Neural cell (in vitro differentiated cells): ENCODE results near the gene WNT7A. TPM values are rescaled to one million over a fixed set of nuclear protein-coding genes. Genes with fewer than 3 reads are reported as not detected.

Experiments used
- H2AFZ ChIP-seq: fragments of 200-600, 300-800 bp; sonication (generic), shearing (Covaris generic); 2 replicates; pipeline ENCODE4 v1.6.0; 2014; ENCODE audit warnings: low read depth, mild to moderate bottlenecking, antibody characterized with exemption, low read length, moderate library complexity
- H3F3A ChIP-seq: fragments of 200-600 bp; shearing (Covaris generic); 2 replicates; pipeline ENCODE4 v1.6.1; 2016; ENCODE audit warnings: mild to moderate bottlenecking, moderate library complexity, mixed read lengths, antibody characterized with exemption, low read length; ENCODE audit not compliant: insufficient read depth, poor library complexity, severe bottlenecking
- H3K27ac ChIP-seq: fragments of 200-600, 300-800 bp; sonication (generic), shearing (Covaris generic); 2 replicates; pipeline ENCODE4 v1.5.1; 2014; ENCODE audit warnings: mild to moderate bottlenecking, low read length, moderate library complexity
- H3K27me3 ChIP-seq: fragments of 300-800, 200-600 bp; sonication (generic), shearing (Covaris generic); 2 replicates; pipeline ENCODE4 v1.6.0; 2014; ENCODE audit warnings: mild to moderate bottlenecking, low read depth, low read length, moderate library complexity; ENCODE audit not compliant: insufficient read depth
- H3K36me3 ChIP-seq: fragments of 300-800, 200-600 bp; sonication (generic), shearing (Covaris generic); 2 replicates; pipeline ENCODE4 v1.5.1; 2014; ENCODE audit warnings: mild to moderate bottlenecking, antibody characterized with exemption, low read length, moderate library complexity; ENCODE audit not compliant: insufficient read depth
- H3K4me2 ChIP-seq: fragments of 300-800, 200-600 bp; sonication (generic), shearing (Covaris generic); 2 replicates; pipeline ENCODE4 v1.6.0; 2014; ENCODE audit warnings: mild to moderate bottlenecking, low read length
- H3K4me3 ChIP-seq: fragments of 300-800, 200-600 bp; sonication (generic), shearing (Covaris generic); 2 replicates; pipeline ENCODE4 v1.5.1; 2014; ENCODE audit warnings: mild to moderate bottlenecking, low read length, moderate library complexity
- H3K79me2 ChIP-seq: fragments of 200-600 bp; shearing (Covaris generic); replicated peaks from 2 replicates; pipeline ENCODE4 v1.6.0; 2014; ENCODE audit warnings: mild to moderate bottlenecking, low read length, moderate library complexity; ENCODE audit not compliant: insufficient read depth
- H3K9ac ChIP-seq: fragments of 300-800, 200-600 bp; sonication (generic), shearing (Covaris generic); 2 replicates; pipeline ENCODE4 v1.6.1; 2016; ENCODE audit warnings: mild to moderate bottlenecking, low read length, mixed read lengths
- H3K9me2 ChIP-seq: fragments of 200-600 bp; shearing (Covaris generic); 2 replicates; pipeline ENCODE4 v1.6.1; 2016; ENCODE audit warnings: mild to moderate bottlenecking, low read length, mixed read lengths; ENCODE audit not compliant: insufficient read depth
- H3K9me3 ChIP-seq: fragments of 200-600, 300-800 bp; sonication (generic), shearing (Covaris generic); 2 replicates; pipeline ENCODE4 v1.6.1; 2016; ENCODE audit warnings: mild to moderate bottlenecking, mixed run types, low read length, moderate library complexity, mixed read lengths
- H4K20me1 ChIP-seq: fragments of 200-600 bp; shearing (Covaris generic); 2 replicates; pipeline ENCODE4 v1.6.1; 2016; ENCODE audit warnings: mild to moderate bottlenecking, mixed run types; ENCODE audit not compliant: insufficient read depth
- EP300 ChIP-seq: fragments of 450-650 bp; conservative IDR thresholded peaks from 2 replicates; pipeline ENCODE4 v1.6.1; 2014; ENCODE audit warnings: antibody characterized with exemption, mild to moderate bottlenecking, moderate library complexity; ENCODE audit not compliant: poor library complexity, severe bottlenecking
- EZH2 ChIP-seq: fragments of 200-600, 300-800 bp; shearing (Covaris generic), sonication (generic); IDR thresholded peaks from 2 replicates; pipeline ENCODE4 v1.6.1; 2014; ENCODE audit warnings: antibody characterized with exemption, low read length, borderline replicate concordance, mild to moderate bottlenecking; ENCODE audit not compliant: insufficient read depth, poor library complexity, severe bottlenecking
- MXI1 ChIP-seq: fragments of 450-650 bp; conservative IDR thresholded peaks from 2 replicates; pipeline ENCODE4 v1.6.1; 2014; ENCODE audit warnings: antibody characterized with exemption, mild to moderate bottlenecking; ENCODE audit not compliant: poor library complexity, severe bottlenecking
- POLR2AphosphoS5 ChIP-seq: IDR thresholded peaks from 2 replicates; pipeline ENCODE4 v1.6.1; 2012
- RAD21 ChIP-seq: fragments of 450-650 bp; conservative IDR thresholded peaks from 2 replicates; pipeline ENCODE4 v1.6.1; 2014; ENCODE audit warnings: antibody characterized with exemption, mild to moderate bottlenecking, moderate library complexity
- SMC3 ChIP-seq: fragments of 450-650 bp; conservative IDR thresholded peaks from 2 replicates; pipeline ENCODE4 v1.6.1; 2014; ENCODE audit warnings: antibody characterized with exemption, mild to moderate bottlenecking, moderate library complexity; ENCODE audit not compliant: poor library complexity
- TAF1 ChIP-seq: IDR thresholded peaks from 2 replicates; pipeline ENCODE4 v1.6.1; 2012; ENCODE audit warnings: low read depth
- polyA plus RNA-seq: library from polyadenylated mRNA; depleted of rRNA; stranded (reverse); fragments of >200 nt; gene quantifications from 2 replicates; pipeline ENCODE4 v1.2.3, GENCODE V29; 2014
- TF ChIP-seq, protein P1 (sequence below): IDR thresholded peaks from 2 replicates; pipeline ENCODE4 v1.6.1; 2012; ENCODE audit warnings: borderline replicate concordance
- TF ChIP-seq, protein P2 (sequence below): fragments of 450-650 bp; IDR thresholded peaks from 2 replicates; pipeline ENCODE4 v1.5.1; 2014; ENCODE audit warnings: antibody characterized with exemption, mild to moderate bottlenecking, moderate library complexity; ENCODE audit not compliant: poor library complexity, severe bottlenecking

The WNT7A gene
- polyA plus RNA-seq, 1 donor from 2014 or later = 13.3 TPM

DNA sequence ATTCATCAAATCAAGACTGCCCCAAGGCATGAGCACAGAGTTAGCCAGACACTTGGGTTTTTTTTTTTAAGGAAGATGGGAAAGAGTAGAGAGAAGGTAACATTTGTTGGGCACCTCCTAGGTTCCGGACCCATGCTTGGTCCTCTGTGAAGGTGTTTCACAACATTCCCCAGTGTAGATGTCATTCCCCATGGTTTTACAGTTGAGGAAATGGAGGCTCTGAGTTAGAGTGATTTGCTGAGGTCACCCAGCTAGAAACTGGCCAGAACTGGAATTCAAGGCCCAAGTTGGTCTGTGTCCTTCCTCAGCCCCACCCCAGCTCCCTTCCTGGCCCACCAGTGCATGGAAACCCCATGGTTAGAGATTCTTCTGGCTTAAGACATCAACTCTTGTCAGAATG, 19.9 kb downstream of the WNT7A start:
- H3K9ac ChIP-seq = no peak overlapping the region
- no peaks in the 10 kb centered on the region for H3K9me3 ChIP-seq
- H3K27me3 ChIP-seq = no peaks in the 10 kb centered on the region
- H2AFZ ChIP-seq = no peak overlapping the region
- H3K9me2 ChIP-seq = no peaks in the 10 kb centered on the region
- H3K27ac ChIP-seq = no peak overlapping the region
- no peaks in the 10 kb centered on the region for H3K36me3 ChIP-seq
- no peak for TF ChIP-seq SMC3
- TF ChIP-seq, protein P1, sequence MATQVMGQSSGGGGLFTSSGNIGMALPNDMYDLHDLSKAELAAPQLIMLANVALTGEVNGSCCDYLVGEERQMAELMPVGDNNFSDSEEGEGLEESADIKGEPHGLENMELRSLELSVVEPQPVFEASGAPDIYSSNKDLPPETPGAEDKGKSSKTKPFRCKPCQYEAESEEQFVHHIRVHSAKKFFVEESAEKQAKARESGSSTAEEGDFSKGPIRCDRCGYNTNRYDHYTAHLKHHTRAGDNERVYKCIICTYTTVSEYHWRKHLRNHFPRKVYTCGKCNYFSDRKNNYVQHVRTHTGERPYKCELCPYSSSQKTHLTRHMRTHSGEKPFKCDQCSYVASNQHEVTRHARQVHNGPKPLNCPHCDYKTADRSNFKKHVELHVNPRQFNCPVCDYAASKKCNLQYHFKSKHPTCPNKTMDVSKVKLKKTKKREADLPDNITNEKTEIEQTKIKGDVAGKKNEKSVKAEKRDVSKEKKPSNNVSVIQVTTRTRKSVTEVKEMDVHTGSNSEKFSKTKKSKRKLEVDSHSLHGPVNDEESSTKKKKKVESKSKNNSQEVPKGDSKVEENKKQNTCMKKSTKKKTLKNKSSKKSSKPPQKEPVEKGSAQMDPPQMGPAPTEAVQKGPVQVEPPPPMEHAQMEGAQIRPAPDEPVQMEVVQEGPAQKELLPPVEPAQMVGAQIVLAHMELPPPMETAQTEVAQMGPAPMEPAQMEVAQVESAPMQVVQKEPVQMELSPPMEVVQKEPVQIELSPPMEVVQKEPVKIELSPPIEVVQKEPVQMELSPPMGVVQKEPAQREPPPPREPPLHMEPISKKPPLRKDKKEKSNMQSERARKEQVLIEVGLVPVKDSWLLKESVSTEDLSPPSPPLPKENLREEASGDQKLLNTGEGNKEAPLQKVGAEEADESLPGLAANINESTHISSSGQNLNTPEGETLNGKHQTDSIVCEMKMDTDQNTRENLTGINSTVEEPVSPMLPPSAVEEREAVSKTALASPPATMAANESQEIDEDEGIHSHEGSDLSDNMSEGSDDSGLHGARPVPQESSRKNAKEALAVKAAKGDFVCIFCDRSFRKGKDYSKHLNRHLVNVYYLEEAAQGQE = no peak
- no peak for TF ChIP-seq EZH2
- no peak for TF ChIP-seq POLR2AphosphoS5
- TF ChIP-seq, protein P2, sequence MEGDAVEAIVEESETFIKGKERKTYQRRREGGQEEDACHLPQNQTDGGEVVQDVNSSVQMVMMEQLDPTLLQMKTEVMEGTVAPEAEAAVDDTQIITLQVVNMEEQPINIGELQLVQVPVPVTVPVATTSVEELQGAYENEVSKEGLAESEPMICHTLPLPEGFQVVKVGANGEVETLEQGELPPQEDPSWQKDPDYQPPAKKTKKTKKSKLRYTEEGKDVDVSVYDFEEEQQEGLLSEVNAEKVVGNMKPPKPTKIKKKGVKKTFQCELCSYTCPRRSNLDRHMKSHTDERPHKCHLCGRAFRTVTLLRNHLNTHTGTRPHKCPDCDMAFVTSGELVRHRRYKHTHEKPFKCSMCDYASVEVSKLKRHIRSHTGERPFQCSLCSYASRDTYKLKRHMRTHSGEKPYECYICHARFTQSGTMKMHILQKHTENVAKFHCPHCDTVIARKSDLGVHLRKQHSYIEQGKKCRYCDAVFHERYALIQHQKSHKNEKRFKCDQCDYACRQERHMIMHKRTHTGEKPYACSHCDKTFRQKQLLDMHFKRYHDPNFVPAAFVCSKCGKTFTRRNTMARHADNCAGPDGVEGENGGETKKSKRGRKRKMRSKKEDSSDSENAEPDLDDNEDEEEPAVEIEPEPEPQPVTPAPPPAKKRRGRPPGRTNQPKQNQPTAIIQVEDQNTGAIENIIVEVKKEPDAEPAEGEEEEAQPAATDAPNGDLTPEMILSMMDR = no peak
- no peak for TF ChIP-seq TAF1
- TF ChIP-seq MXI1 = no peak
- no peak for TF ChIP-seq EP300
- TF ChIP-seq RAD21 = no peak
- no peak overlapping the region for H3K4me3 ChIP-seq
- no peaks in the 10 kb centered on the region for H4K20me1 ChIP-seq
- no peaks in the 10 kb centered on the region for H3K79me2 ChIP-seq
- no peaks in the 10 kb centered on the region for H3F3A ChIP-seq
- H3K4me2 ChIP-seq = no peak overlapping the region

DNA sequence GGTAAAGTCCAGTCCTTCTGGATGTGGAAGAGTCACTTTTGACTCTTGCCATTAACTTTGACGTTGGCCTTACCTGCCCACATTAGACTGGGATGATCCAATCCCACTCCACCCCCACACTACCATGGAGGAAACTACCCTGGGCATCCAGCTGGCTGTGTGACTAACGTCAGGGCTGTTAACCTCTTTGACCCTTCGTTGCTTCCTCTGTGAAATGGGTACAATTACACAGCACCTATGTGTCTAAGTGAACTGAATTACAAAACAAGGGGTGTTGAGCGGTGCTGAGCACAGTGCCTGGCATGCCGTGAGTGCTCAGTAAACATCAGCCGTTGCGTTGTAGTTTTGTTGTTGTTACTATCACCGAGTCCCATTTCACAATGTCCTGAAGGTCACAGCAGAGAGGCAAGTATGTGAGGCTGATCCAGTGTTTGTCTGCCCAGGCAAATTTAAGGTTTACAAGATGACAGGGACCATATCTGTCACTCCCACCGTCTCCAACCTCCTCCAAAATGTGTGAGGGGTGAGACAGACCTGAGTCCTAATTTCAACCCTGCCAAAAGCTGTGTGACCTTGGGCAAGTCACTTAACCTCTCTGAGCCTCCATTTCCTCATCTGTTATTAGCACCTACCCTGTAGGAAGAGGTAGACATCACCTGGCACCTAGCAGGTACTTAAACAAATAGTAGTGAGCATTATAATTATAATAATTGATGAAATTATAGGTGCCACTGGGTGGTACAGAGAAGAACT, 20.9 kb downstream of the WNT7A start:
- Histone ChIP-seq H4K20me1 (no peaks in the 10 kb centered on the region), H3K4me2 (no peak overlapping the region), H3K9me3 (no peaks in the 10 kb centered on the region), H3K9me2 (no peaks in the 10 kb centered on the region), H3K36me3 (no peaks in the 10 kb centered on the region), H3K9ac (no peak overlapping the region), H2AFZ (no peak overlapping the region), H3F3A (no peaks in the 10 kb centered on the region), H3K27ac (no peak overlapping the region), H3K27me3 (no peaks in the 10 kb centered on the region), H3K79me2 (no peaks in the 10 kb centered on the region), H3K4me3 (no peak overlapping the region)
- TF ChIP-seq POLR2AphosphoS5 = no peak
- TF ChIP-seq, protein P1 = no peak
- TF ChIP-seq SMC3 = no peak
- no peak for TF ChIP-seq MXI1
- TF ChIP-seq TAF1 = no peak
- no peak for TF ChIP-seq RAD21
- no peak for TF ChIP-seq EZH2
- TF ChIP-seq EP300 = no peak
- TF ChIP-seq, protein P2 = no peak
